HepG2 (cell line): Measurements from ENCODE around the gene UQCC2. TPM values are rescaled to one million over a fixed set of nuclear protein-coding genes. Genes with fewer than 3 reads are reported as not detected.

ENCODE experiments used
- ATAC-seq: fragments of 200-7000 bp; cut with Tn5 transposase; 3 replicates; pipeline ENCODE4 v1.9.1; 2020; ENCODE audit warnings: mild to moderate bottlenecking, moderate library complexity
- BruUV-seq: library from RNA; stranded (reverse); fragments of 400-500 nt; replicated peaks from 2 replicates; lab custom pipeline; 2021; lab: Mats Ljungman, UMichigan
- CTCF ChIA-PET: fragments of 300-600 bp; formaldehyde crosslinking; extraction: SDS; loops from one replicate; lab custom pipeline; 2021; ENCODE audit warnings: low total read pairs, inconsistent platforms, low intra/inter-chr PET ratio; lab: Yijun Ruan, JAX
- POLR2A ChIA-PET: fragments of 350-600 bp; sonication (Branson Sonifier 250); formaldehyde crosslinking; loops from one replicate; lab custom pipeline; 2020; ENCODE audit warnings: antibody characterized with exemption, inconsistent platforms; lab: Yijun Ruan, JAX
- DNase-seq: peaks from one replicate; pipeline ENCODE4 v3.0.0-alpha.2; 2015; ENCODE audit warnings: low spot score
- FAIRE-seq: peaks from 3 replicates; lab custom pipeline; 2011; peaks lifted over from hg19 to GRCh38; lab: Jason Lieb, UNC
- H2AFZ ChIP-seq: one replicate; pipeline ENCODE4 v1.6.1; 2011; ENCODE audit warnings: low read length, inconsistent platforms
- H3K27ac ChIP-seq: fragments of 300-600 bp; 3 replicates; pipeline ENCODE4 v1.8.0; 2011; ENCODE audit warnings: mixed run types, mild to moderate bottlenecking, mixed read lengths, low read length, inconsistent platforms; ENCODE audit not compliant: insufficient read depth; ENCODE audit errors: extremely low read length
- H3K27me3 ChIP-seq, 2 experiments: fragments of 200-600 bp in 1 of 2; 2 replicates in 1 of 2; 3 replicates in 1 of 2; pipeline versions ENCODE4 v1.6.0 to v1.8.0; 2011; ENCODE audit warnings: low read length in 2 of 2, mild to moderate bottlenecking in 2 of 2, moderate library complexity in 2 of 2, inconsistent platforms in 1 of 2; ENCODE audit not compliant: insufficient read depth in 2 of 2, control insufficient read depth in 1 of 2
- H3K36me3 ChIP-seq, 2 experiments: fragments of 200-600 bp in 1 of 2; replicated peaks in 1 of 2; 2 replicates in 1 of 2; 3 replicates in 1 of 2; pipeline versions ENCODE4 v1.5.1 to v1.8.0; 2011; ENCODE audit warnings: low read length in 2 of 2, inconsistent platforms in 1 of 2; ENCODE audit not compliant: insufficient read depth in 2 of 2, control insufficient read depth in 1 of 2
- H3K4me1 ChIP-seq: 2 replicates; pipeline ENCODE4 v1.5.1; 2012; ENCODE audit warnings: low read length, inconsistent platforms; ENCODE audit not compliant: insufficient read depth
- H3K4me2 ChIP-seq: 2 replicates; pipeline ENCODE4 v1.6.0; 2011; ENCODE audit warnings: low read depth, low read length, inconsistent platforms
- H3K4me3 ChIP-seq, 3 experiments: fragments of 200-600 bp in 1 of 3; sonication (generic), shearing (Covaris generic) in 1 of 3; replicated peaks in 1 of 3; 2 replicates each; pipeline ENCODE4 v1.5.1; 2011 to 2016; ENCODE audit warnings: low read length in 3 of 3, inconsistent platforms in 2 of 3, low read depth in 2 of 3, mild to moderate bottlenecking in 2 of 3, control low read depth in 1 of 3, mixed read lengths in 1 of 3; ENCODE audit not compliant: insufficient read depth in 1 of 3
- H3K79me2 ChIP-seq: one replicate; pipeline ENCODE4 v1.6.1; 2011; ENCODE audit warnings: low read length, inconsistent platforms; ENCODE audit not compliant: insufficient read depth
- H3K9ac ChIP-seq: 2 replicates; pipeline ENCODE4 v1.6.0; 2011; ENCODE audit warnings: mild to moderate bottlenecking, low read depth, low read length, inconsistent platforms; ENCODE audit not compliant: insufficient read depth
- H3K9me3 ChIP-seq: 2 replicates; pipeline ENCODE4 v1.5.1; 2012; ENCODE audit warnings: mild to moderate bottlenecking, low read length
- H4K20me1 ChIP-seq: 2 replicates; pipeline ENCODE4 v1.6.0; 2011; ENCODE audit warnings: inconsistent platforms, mild to moderate bottlenecking, low read length, moderate library complexity; ENCODE audit not compliant: insufficient read depth
- MIXL1 ChIP-seq: IDR thresholded peaks from 2 replicates; pipeline ENCODE4 v1.6.1; 2016
- WIZ ChIP-seq: sonication (generic); formaldehyde crosslinking; IDR thresholded peaks from 2 replicates; pipeline ENCODE4 v1.5.1; 2020; ENCODE audit warnings: mild to moderate bottlenecking, missing genetic modification reagents
- ZNF251 ChIP-seq: sonication (generic); formaldehyde crosslinking; IDR thresholded peaks from 2 replicates; pipeline ENCODE4 v1.9.0; 2021; ENCODE audit warnings: mild to moderate bottlenecking, missing genetic modification reagents
- ZNF629 ChIP-seq: sonication (generic); formaldehyde crosslinking; conservative IDR thresholded peaks from 2 replicates; pipeline ENCODE4 v1.5.0; 2020; ENCODE audit warnings: missing genetic modification reagents
- WGBS: methylation state at CpG from one replicate; pipeline ENCODE4 v1.1.6; 2017; ENCODE audit warnings: low lambda C conversion rate; 5-methylcytosine and 5-hydroxymethylcytosine counted together
- in situ Hi-C: cut with HindIII; loops from 2 replicates; pipeline ENCODE4 v1.10.0; 2017; ENCODE audit warnings: low pct_unique_long_range_greater_than_20kb; ENCODE audit not compliant: extremely low pct_ligation_motif_present
- intact Hi-C: fragments of 100-400 bp; cut with micrococcal nuclease; formaldehyde crosslinking; loops from one replicate; pipeline ENCODE4 v1.10.0; 2022; ENCODE audit not compliant: unreplicated experiment
- polyA plus RNA-seq, 8 experiments: library from polyadenylated mRNA; depleted of rRNA in 3 of 8; stranded (reverse) in 7 of 8; unstranded in 1 of 8; fragments of >200 nt; fragmentation: Illumina TruSeq in 4 of 8; extraction: Trizol in 4 of 8; gene quantifications; 2 replicates each; pipeline versions ENCODE4 v1.2.1 to v1.2.3, GENCODE V29; 2011 to 2016; ENCODE audit warnings: low read depth in 4 of 8, missing spikeins in 1 of 8, mixed read lengths in 1 of 8; ENCODE audit not compliant: insufficient read depth in 1 of 8
- total RNA-seq, 5 experiments: library from RNA; depleted of rRNA; stranded (reverse); fragments of >200 nt; fragmentation: Illumina TruSeq; extraction: Trizol; gene quantifications; 2 replicates each; pipeline ENCODE4 v1.2.3, GENCODE V29; 2016; ENCODE audit warnings: low read depth in 1 of 5
- TF ChIP-seq, protein P1 (sequence below): sonication (generic); formaldehyde crosslinking; IDR thresholded peaks from 2 replicates; pipeline ENCODE4 v1.5.1; 2020; ENCODE audit warnings: missing genetic modification reagents, mild to moderate bottlenecking, borderline replicate concordance
- TF ChIP-seq, protein P2 (sequence below): sonication (generic); formaldehyde crosslinking; IDR thresholded peaks from 2 replicates; pipeline ENCODE4 v1.5.0; 2020; ENCODE audit warnings: missing genetic modification reagents
- TF ChIP-seq, protein P3 (sequence below): sonication (generic); formaldehyde crosslinking; IDR thresholded peaks from 2 replicates; pipeline ENCODE4 v1.4.0; 2020; ENCODE audit warnings: low read depth, missing genetic modification reagents

UQCC2 gene
- total and polyA plus RNA-seq, 2 of the 13 experiments (the other 11 are each of a cell fraction or from before 2014, with no cell fraction given), result 82.4 to 238 TPM

DNA sequence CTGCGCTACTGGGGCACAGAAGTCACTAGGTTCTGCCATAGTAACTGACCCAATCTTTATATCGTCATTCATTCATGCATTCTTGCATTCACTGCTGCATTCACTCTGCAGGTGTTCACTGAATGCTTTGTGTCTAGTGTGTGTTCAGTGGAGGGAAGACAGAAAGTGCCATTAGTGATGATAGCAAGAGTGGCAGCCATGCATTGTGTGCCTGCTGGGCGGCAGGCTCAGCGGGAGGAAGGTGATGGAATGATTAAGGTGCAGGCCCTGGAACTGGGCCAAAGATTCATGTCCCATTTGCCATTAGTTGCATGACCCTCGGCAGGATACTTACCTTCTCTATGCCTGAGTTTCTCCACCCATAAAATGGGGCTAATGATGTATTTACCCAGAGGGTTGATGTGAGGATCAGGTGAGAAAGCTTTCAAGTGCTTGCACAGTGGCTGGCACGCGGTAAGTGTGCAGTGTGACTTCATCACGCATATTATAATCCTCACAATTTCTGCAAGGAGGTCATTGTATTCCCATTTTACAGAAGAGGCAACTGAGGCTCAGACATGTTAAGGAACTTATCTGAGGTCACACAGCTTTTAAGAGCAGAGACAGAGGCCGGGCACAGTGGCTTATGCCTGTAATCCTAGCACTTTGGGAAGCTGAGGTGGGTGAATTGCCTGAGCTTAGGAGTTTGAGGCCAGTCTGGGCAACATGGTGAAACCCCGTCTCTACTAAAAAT, 50.2 kb downstream of the UQCC2 start:
- intact Hi-C loops, result no loop called here
- no peaks in the 10 kb centered on the region for H3K9me3 ChIP-seq
- H3K4me1 ChIP-seq, result no peaks in the 10 kb centered on the region
- H3K79me2 ChIP-seq, result no peaks in the 10 kb centered on the region
- H3K9ac ChIP-seq, result no peak overlapping the region
- no peak overlapping the region for H3K27ac ChIP-seq
- H2AFZ ChIP-seq, result no peak overlapping the region
- in situ Hi-C loops, result no loop called here
- no TSS peak for BruUV-seq
- CTCF ChIA-PET, result no interaction called here
- TF ChIP-seq, protein P1, sequence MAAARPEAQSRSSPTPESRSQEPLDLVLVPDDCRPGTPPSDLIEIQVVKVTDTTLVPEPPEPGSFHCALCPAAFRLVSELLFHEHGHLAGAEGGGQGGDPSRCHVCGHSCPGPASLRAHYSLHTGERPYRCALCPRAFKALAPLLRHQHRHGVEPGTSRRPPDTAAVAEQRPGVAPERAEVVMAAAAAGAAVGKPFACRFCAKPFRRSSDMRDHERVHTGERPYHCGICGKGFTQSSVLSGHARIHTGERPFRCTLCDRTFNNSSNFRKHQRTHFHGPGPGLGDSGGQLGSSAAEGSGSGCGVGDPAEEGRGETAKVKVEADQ (CRISPR knock-in tag), result no peak
- TF ChIP-seq, protein P2, sequence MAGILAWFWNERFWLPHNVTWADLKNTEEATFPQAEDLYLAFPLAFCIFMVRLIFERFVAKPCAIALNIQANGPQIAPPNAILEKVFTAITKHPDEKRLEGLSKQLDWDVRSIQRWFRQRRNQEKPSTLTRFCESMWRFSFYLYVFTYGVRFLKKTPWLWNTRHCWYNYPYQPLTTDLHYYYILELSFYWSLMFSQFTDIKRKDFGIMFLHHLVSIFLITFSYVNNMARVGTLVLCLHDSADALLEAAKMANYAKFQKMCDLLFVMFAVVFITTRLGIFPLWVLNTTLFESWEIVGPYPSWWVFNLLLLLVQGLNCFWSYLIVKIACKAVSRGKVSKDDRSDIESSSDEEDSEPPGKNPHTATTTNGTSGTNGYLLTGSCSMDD (CRISPR knock-in tag), result no peak
- TF ChIP-seq WIZ (CRISPR knock-in tag) (no peak), MIXL1 (CRISPR knock-in tag) (no peak), ZNF629 (CRISPR knock-in tag) (peak; percentile 65), ZNF251 (CRISPR knock-in tag) (no peak)
- TF ChIP-seq, protein P3, sequence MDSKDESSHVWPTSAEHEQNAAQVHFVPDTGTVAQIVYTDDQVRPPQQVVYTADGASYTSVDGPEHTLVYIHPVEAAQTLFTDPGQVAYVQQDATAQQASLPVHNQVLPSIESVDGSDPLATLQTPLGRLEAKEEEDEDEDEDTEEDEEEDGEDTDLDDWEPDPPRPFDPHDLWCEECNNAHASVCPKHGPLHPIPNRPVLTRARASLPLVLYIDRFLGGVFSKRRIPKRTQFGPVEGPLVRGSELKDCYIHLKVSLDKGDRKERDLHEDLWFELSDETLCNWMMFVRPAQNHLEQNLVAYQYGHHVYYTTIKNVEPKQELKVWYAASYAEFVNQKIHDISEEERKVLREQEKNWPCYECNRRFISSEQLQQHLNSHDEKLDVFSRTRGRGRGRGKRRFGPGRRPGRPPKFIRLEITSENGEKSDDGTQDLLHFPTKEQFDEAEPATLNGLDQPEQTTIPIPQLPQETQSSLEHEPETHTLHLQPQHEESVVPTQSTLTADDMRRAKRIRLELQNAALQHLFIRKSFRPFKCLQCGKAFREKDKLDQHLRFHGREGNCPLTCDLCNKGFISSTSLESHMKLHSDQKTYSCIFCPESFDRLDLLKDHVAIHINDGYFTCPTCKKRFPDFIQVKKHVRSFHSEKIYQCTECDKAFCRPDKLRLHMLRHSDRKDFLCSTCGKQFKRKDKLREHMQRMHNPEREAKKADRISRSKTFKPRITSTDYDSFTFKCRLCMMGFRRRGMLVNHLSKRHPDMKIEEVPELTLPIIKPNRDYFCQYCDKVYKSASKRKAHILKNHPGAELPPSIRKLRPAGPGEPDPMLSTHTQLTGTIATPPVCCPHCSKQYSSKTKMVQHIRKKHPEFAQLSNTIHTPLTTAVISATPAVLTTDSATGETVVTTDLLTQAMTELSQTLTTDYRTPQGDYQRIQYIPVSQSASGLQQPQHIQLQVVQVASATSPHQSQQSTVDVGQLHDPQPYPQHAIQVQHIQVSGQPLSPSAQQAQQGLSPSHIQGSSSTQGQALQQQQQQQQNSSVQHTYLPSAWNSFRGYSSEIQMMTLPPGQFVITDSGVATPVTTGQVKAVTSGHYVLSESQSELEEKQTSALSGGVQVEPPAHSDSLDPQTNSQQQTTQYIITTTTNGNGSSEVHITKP (CRISPR knock-in tag), result no peak
- POLR2A ChIA-PET, result no interaction called here
- ATAC-seq (no peak), DNase-seq (no peak), FAIRE-seq (no peak)
- 78% methylated on average over 10 of the region's 10 CpGs for WGBS
- peaks cover under 1 to 4% of the 10 kb centered on the region in 2 experiments; a peak in 4 of 5 replicates for H3K36me3 ChIP-seq
- no peaks in the 10 kb centered on the region for H3K27me3 ChIP-seq
- H4K20me1 ChIP-seq, result no peaks in the 10 kb centered on the region
- no peak overlapping the region for H3K4me3 ChIP-seq
- H3K4me2 ChIP-seq, result no peak overlapping the region
